ENCODE results near the gene NTM.

NTM gene

GRCh38 chr11:132337819-132338416 lies 967.5 kb downstream of the NTM start (continued):
- TF ChIP-seq ZNF324 (tag by site-specific recombination; IDR thresholded peaks at IDR 0.05), result no peak
- TF ChIP-seq ZNF18 (tag by site-specific recombination; IDR thresholded peaks at IDR 0.05), result no peak
- no peak for TF ChIP-seq ZBTB21 (tag by site-specific recombination; IDR thresholded peaks at IDR 0.05)
- TF ChIP-seq ZBTB7A (tag by site-specific recombination; IDR thresholded peaks at IDR 0.05; ENCODE audit: low read depth), result no peak
- TF ChIP-seq ZBTB8A (tag by site-specific recombination; IDR thresholded peaks at IDR 0.05), result no peak

- H3K9me3 ChIP-seq (ENCODE audit: control insufficient read depth, insufficient read depth, low read depth, low read length), result no peaks in the 10 kb centered on the region
- H3K27ac ChIP-seq (ENCODE audit: extremely low read depth, low read depth, low read length), result no peak overlapping the region
- CTCF ChIA-PET, result interaction anchor here (0.6 kb wide), 1 partner anchor 710 kb away, joined by 3 read pairs; no protein-coding TSS in a partner anchor
- no peak overlapping the region for H3K4me3 ChIP-seq (ENCODE audit: low read depth, low read length)
- H3K36me3 ChIP-seq (ENCODE audit: control insufficient read depth in 2 of 2, insufficient read depth in 1 of 2, low read length in 2 of 2), result no peaks in the 10 kb centered on the region
- TF ChIP-seq ZNF174 (tag by site-specific recombination; IDR thresholded peaks at IDR 0.05) (no peak), ELK4 (IDR thresholded peaks at IDR 0.05; ENCODE audit: borderline replicate concordance, low read depth, low read length) (no peak), KLF8 (tag by site-specific recombination; IDR thresholded peaks at IDR 0.05) (no peak), REST (tag by site-specific recombination; IDR thresholded peaks at IDR 0.05) (no peak), YY2 (tag by site-specific recombination; IDR thresholded peaks at IDR 0.05) (no peak), ZNF23 (tag by site-specific recombination; IDR thresholded peaks at IDR 0.05; ENCODE audit: borderline replicate concordance) (no peak), ZFP37 (tag by site-specific recombination; IDR thresholded peaks at IDR 0.05) (no peak), ZNF555 (tag by site-specific recombination; conservative IDR thresholded peaks at IDR 0.05) (no peak), CTCF (tag by site-specific recombination; IDR thresholded peaks at IDR 0.05) (no peak), ZBTB8A (tag by site-specific recombination; IDR thresholded peaks at IDR 0.05) (no peak), ZNF175 (tag by site-specific recombination; IDR thresholded peaks at IDR 0.05) (no peak), KLF10 (tag by site-specific recombination; IDR thresholded peaks at IDR 0.05) (no peak)
- H3K4me1 ChIP-seq (ENCODE audit: control insufficient read depth, insufficient read depth, low read length), result no peaks in the 10 kb centered on the region; the same call in 1 of the 2 replicates
- POLR2A ChIA-PET, result no interaction called here
These were observed 972.0 kb downstream of the NTM start for GRCh38 chr11:132342408-132342807.

Data from HEK293 (cell line).